Gastrocnemius medialis (tissue), 4 donors: ENCODE results near the gene CLDN34.

ENCODE experiments used
- POLR2A ChIP-seq, 2 donors: fragments of 450-650 bp; IDR thresholded peaks; one replicate each; pipeline ENCODE4 v1.6.1; 2017; ENCODE audit warnings: antibody characterized with exemption in 2 of 2, mild to moderate bottlenecking in 2 of 2, moderate library complexity in 2 of 2
- TF ChIP-seq, protein P1 (sequence below), 5 experiments: fragments of 450-650 bp in 3 of 5; fragments of 200-600 bp in 2 of 5; sonication (generic) in 2 of 5; IDR thresholded peaks in 4 of 5; conservative IDR thresholded peaks in 1 of 5; 1 replicate in 4 of 5; 2 replicates in 1 of 5; pipeline ENCODE4 v1.5.1; 2016 to 2019; ENCODE audit warnings: antibody characterized with exemption in 5 of 5, mild to moderate bottlenecking in 3 of 5, moderate library complexity in 3 of 5

DNA sequence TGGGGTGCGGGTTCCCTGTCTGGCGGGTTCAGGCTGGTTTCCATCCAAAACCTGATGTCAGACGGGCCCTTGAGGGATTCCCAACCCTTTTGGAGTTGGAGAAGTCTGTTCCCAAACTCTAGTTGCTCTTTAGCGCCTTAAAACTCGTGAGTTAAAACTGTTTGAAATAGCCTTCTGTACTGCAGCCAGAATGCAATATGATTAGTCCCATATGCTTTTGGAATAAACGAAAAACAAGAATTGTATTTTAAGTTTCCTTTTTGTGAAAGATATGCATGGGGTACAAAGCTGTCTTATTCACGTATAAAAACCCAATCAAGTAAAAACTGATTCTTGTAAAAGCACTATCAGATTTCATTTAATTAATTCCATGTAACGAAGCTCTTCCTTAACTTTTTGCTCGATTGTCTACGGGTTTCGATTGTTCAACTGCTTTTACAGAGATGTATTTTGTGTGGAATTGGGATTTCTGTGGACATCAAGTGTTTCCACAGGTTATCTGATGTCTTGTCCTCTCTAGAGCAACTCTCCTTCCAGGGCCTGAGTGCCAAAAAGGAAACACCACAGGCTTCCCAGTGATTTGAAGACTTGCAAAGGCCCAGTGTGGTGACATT lies 49.5 kb downstream of the CLDN34 start:
- TF ChIP-seq, protein P1, sequence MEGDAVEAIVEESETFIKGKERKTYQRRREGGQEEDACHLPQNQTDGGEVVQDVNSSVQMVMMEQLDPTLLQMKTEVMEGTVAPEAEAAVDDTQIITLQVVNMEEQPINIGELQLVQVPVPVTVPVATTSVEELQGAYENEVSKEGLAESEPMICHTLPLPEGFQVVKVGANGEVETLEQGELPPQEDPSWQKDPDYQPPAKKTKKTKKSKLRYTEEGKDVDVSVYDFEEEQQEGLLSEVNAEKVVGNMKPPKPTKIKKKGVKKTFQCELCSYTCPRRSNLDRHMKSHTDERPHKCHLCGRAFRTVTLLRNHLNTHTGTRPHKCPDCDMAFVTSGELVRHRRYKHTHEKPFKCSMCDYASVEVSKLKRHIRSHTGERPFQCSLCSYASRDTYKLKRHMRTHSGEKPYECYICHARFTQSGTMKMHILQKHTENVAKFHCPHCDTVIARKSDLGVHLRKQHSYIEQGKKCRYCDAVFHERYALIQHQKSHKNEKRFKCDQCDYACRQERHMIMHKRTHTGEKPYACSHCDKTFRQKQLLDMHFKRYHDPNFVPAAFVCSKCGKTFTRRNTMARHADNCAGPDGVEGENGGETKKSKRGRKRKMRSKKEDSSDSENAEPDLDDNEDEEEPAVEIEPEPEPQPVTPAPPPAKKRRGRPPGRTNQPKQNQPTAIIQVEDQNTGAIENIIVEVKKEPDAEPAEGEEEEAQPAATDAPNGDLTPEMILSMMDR (IDR thresholded peaks at IDR 0.05 in 4 of 5, conservative IDR thresholded peaks at IDR 0.05 in 1 of 5) = no peak
- no peak for TF ChIP-seq POLR2A (IDR thresholded peaks at IDR 0.05)
